HepG2 (cell line): ENCODE data around the gene CYSLTR2. TPM values are rescaled to one million over a fixed set of nuclear protein-coding genes. Genes with fewer than 3 reads are reported as not detected.

Experiments
- ATM ChIP-seq: fragments of 450-650 bp; IDR thresholded peaks from 2 replicates; pipeline ENCODE4 v1.7.1; 2017; ENCODE audit warnings: mild to moderate bottlenecking, borderline replicate concordance
- CBX1 ChIP-seq: IDR thresholded peaks from one replicate; pipeline ENCODE4 v1.6.1; 2016; ENCODE audit warnings: antibody characterized with exemption, low read depth
- CBX5 ChIP-seq: sonication (generic); formaldehyde crosslinking; IDR thresholded peaks from 2 replicates; pipeline ENCODE4 v1.4.0; 2020; ENCODE audit warnings: missing genetic modification reagents, borderline replicate concordance
- CREB3 ChIP-seq: sonication (generic); formaldehyde crosslinking; IDR thresholded peaks from 2 replicates; pipeline ENCODE4 v1.5.0; 2020; ENCODE audit warnings: missing genetic modification reagents
- FUBP1 ChIP-seq: sonication (generic); formaldehyde crosslinking; IDR thresholded peaks from 2 replicates; pipeline ENCODE4 v1.5.1; 2020; ENCODE audit warnings: missing genetic modification reagents, mild to moderate bottlenecking, borderline replicate concordance
- GABPA ChIP-seq, 2 experiments: IDR thresholded peaks; 2 replicates each; pipeline ENCODE4 v1.6.1; 2011 to 2016; ENCODE audit warnings: low read depth in 2 of 2, low read length in 1 of 2, missing biosample characterization in 1 of 2, missing genetic modification characterization in 1 of 2
- HOXA9 ChIP-seq: sonication (generic); formaldehyde crosslinking; IDR thresholded peaks from 2 replicates; pipeline ENCODE4 v1.8.1; 2022; ENCODE audit warnings: missing genetic modification reagents, mild to moderate bottlenecking, moderate library complexity, borderline replicate concordance
- MEIS2 ChIP-seq: sonication (generic); formaldehyde crosslinking; IDR thresholded peaks from 2 replicates; pipeline ENCODE4 v1.9.0; 2021; ENCODE audit warnings: mild to moderate bottlenecking, missing genetic modification reagents
- PAX8 ChIP-seq: sonication (generic); formaldehyde crosslinking; IDR thresholded peaks from 2 replicates; pipeline ENCODE4 v1.8.0; 2022; ENCODE audit warnings: mild to moderate bottlenecking, missing genetic modification reagents, borderline replicate concordance
- RFX5 ChIP-seq: IDR thresholded peaks from 2 replicates; pipeline ENCODE4 v1.6.1; 2011; ENCODE audit warnings: low read depth, low read length, improper control_type of control experiment
- STAT5B ChIP-seq: sonication (generic); formaldehyde crosslinking; IDR thresholded peaks from 2 replicates; pipeline ENCODE4 v1.4.0; 2020; ENCODE audit warnings: missing genetic modification reagents
- THYN1 ChIP-seq: sonication (generic); formaldehyde crosslinking; IDR thresholded peaks from 2 replicates; pipeline ENCODE4 v1.8.1; 2023; ENCODE audit warnings: low read depth, mild to moderate bottlenecking, moderate library complexity, missing genetic modification reagents, borderline replicate concordance
- TOPORS ChIP-seq: sonication (generic); formaldehyde crosslinking; IDR thresholded peaks from 2 replicates; pipeline ENCODE4 v1.8.0; 2023; ENCODE audit warnings: mild to moderate bottlenecking, missing genetic modification reagents
- U2AF2 ChIP-seq: fragments of 200-400 bp; formaldehyde crosslinking; IDR thresholded peaks from 2 replicates; pipeline ENCODE4 v1.6.1; 2017; ENCODE audit warnings: low read depth, mild to moderate bottlenecking, low read length
- WIZ ChIP-seq: sonication (generic); formaldehyde crosslinking; IDR thresholded peaks from 2 replicates; pipeline ENCODE4 v1.5.1; 2020; ENCODE audit warnings: mild to moderate bottlenecking, missing genetic modification reagents
- ZBTB38 ChIP-seq: sonication (generic); formaldehyde crosslinking; IDR thresholded peaks from 2 replicates; pipeline ENCODE4 v1.5.1; 2020; ENCODE audit warnings: mild to moderate bottlenecking, missing genetic modification reagents
- ZFP1 ChIP-seq: IDR thresholded peaks from 2 replicates; pipeline ENCODE4 v1.6.1; 2016
- ZNF274 ChIP-seq: sonication (generic); formaldehyde crosslinking; IDR thresholded peaks from 2 replicates; pipeline ENCODE4 v1.5.1; 2020; ENCODE audit warnings: mild to moderate bottlenecking, missing genetic modification reagents
- ZNF383 ChIP-seq: sonication (generic); formaldehyde crosslinking; IDR thresholded peaks from 2 replicates; pipeline ENCODE4 v1.4.0; 2020; ENCODE audit warnings: missing genetic modification reagents, mild to moderate bottlenecking, borderline replicate concordance
- ZNF484 ChIP-seq: sonication (generic); formaldehyde crosslinking; IDR thresholded peaks from 2 replicates; pipeline ENCODE4 v1.5.1; 2020; ENCODE audit warnings: mild to moderate bottlenecking, low read depth, missing genetic modification reagents, borderline replicate concordance
- ZNF562 ChIP-seq: sonication (generic); formaldehyde crosslinking; IDR thresholded peaks from 2 replicates; pipeline ENCODE4 v1.8.0; 2022; ENCODE audit warnings: missing genetic modification reagents, borderline replicate concordance
- ZNF850 ChIP-seq: sonication (generic); formaldehyde crosslinking; conservative IDR thresholded peaks from 2 replicates; pipeline ENCODE4 v1.9.0; 2021; ENCODE audit warnings: mild to moderate bottlenecking, missing genetic modification reagents
- ZSCAN20 ChIP-seq: sonication (generic); formaldehyde crosslinking; IDR thresholded peaks from 2 replicates; pipeline ENCODE4 v1.4.0; 2020; ENCODE audit warnings: missing genetic modification reagents, mild to moderate bottlenecking, borderline replicate concordance
- ZSCAN21 ChIP-seq: sonication (generic); formaldehyde crosslinking; IDR thresholded peaks from 2 replicates; pipeline ENCODE4 v1.8.0; 2022; ENCODE audit warnings: mild to moderate bottlenecking, missing genetic modification reagents, moderate library complexity, borderline replicate concordance
- polyA plus RNA-seq, 8 experiments: library from polyadenylated mRNA; depleted of rRNA in 3 of 8; stranded (reverse) in 7 of 8; unstranded in 1 of 8; fragments of >200 nt; fragmentation: Illumina TruSeq in 4 of 8; extraction: Trizol in 4 of 8; gene quantifications; 2 replicates each; pipeline versions ENCODE4 v1.2.1 to v1.2.3, GENCODE V29; 2011 to 2016; ENCODE audit warnings: low read depth in 4 of 8, missing spikeins in 1 of 8, mixed read lengths in 1 of 8; ENCODE audit not compliant: insufficient read depth in 1 of 8
- total RNA-seq, 5 experiments: library from RNA; depleted of rRNA; stranded (reverse); fragments of >200 nt; fragmentation: Illumina TruSeq; extraction: Trizol; gene quantifications; 2 replicates each; pipeline ENCODE4 v1.2.3, GENCODE V29; 2016; ENCODE audit warnings: low read depth in 1 of 5
- TF ChIP-seq, protein P1 (sequence below): sonication (generic); formaldehyde crosslinking; IDR thresholded peaks from 2 replicates; pipeline ENCODE4 v1.8.0; 2022; ENCODE audit warnings: missing genetic modification reagents, mild to moderate bottlenecking, moderate library complexity, borderline replicate concordance
- TF ChIP-seq, protein P2 (sequence below): sonication (generic); formaldehyde crosslinking; IDR thresholded peaks from 2 replicates; pipeline ENCODE4 v1.9.0; 2021; ENCODE audit warnings: missing genetic modification reagents, borderline replicate concordance

The CYSLTR2 gene
- total and polyA plus RNA-seq, 2 of the 13 experiments (the other 11 are each of a cell fraction or from before 2014, with no cell fraction given), result not detected

- TF ChIP-seq ZNF850 (no peak), STAT5B (CRISPR knock-in tag) (no peak), ZSCAN21 (CRISPR knock-in tag) (no peak), ATM (no peak; the same call in 1 of the 2 replicates), PAX8 (CRISPR knock-in tag) (no peak), FUBP1 (no peak), CBX5 (no peak), GABPA (IDR thresholded peaks at IDR 0.05; ENCODE audit: low read depth, low read length) (no peak), GABPA (CRISPR knock-in tag; IDR thresholded peaks at IDR 0.05; ENCODE audit: low read depth) (peak; percentile 49; the same call in 1 of the 2 replicates), ZFP1 (peak; percentile 57; the same call in 1 of the 2 replicates), THYN1 (CRISPR knock-in tag) (no peak), ZNF383 (CRISPR knock-in tag) (no peak), ZBTB38 (CRISPR knock-in tag) (no peak), HOXA9 (no peak), ZNF274 (CRISPR knock-in tag) (no peak), MEIS2 (CRISPR knock-in tag) (no peak), ZSCAN20 (no peak), ZNF484 (no peak), WIZ (CRISPR knock-in tag) (no peak), ZNF562 (no peak), CBX1 (no peak), U2AF2 (no peak), TOPORS (no peak), CREB3 (no peak), RFX5 (no peak)
- TF ChIP-seq, protein P1, sequence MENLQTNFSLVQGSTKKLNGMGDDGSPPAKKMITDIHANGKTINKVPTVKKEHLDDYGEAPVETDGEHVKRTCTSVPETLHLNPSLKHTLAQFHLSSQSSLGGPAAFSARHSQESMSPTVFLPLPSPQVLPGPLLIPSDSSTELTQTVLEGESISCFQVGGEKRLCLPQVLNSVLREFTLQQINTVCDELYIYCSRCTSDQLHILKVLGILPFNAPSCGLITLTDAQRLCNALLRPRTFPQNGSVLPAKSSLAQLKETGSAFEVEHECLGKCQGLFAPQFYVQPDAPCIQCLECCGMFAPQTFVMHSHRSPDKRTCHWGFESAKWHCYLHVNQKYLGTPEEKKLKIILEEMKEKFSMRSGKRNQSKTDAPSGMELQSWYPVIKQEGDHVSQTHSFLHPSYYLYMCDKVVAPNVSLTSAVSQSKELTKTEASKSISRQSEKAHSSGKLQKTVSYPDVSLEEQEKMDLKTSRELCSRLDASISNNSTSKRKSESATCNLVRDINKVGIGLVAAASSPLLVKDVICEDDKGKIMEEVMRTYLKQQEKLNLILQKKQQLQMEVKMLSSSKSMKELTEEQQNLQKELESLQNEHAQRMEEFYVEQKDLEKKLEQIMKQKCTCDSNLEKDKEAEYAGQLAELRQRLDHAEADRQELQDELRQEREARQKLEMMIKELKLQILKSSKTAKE, result peak; percentile 69; the same call in 1 of the 2 replicates
- TF ChIP-seq, protein P2, sequence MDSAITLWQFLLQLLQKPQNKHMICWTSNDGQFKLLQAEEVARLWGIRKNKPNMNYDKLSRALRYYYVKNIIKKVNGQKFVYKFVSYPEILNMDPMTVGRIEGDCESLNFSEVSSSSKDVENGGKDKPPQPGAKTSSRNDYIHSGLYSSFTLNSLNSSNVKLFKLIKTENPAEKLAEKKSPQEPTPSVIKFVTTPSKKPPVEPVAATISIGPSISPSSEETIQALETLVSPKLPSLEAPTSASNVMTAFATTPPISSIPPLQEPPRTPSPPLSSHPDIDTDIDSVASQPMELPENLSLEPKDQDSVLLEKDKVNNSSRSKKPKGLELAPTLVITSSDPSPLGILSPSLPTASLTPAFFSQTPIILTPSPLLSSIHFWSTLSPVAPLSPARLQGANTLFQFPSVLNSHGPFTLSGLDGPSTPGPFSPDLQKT (CRISPR knock-in tag), result no peak
Measured at GRCh38 chr13:48626077-48626449, 27.7 kb upstream of the CYSLTR2 start (continued).
